Hepatocyte (in vitro differentiated cells): ENCODE results near the gene VWA1. TPM values are rescaled to one million over a fixed set of nuclear protein-coding genes. Genes with fewer than 3 reads are reported as not detected.
A peak's percentile ranks its signal among the peaks of the same experiment; 100 is the strongest.

ENCODE experiments used
- DNase-seq: peaks from one replicate; pipeline ENCODE4 v3.0.0-alpha.2; 2016; ENCODE audit warnings: low spot score
- H2AFZ ChIP-seq: fragments of 200-600 bp; sonication (generic); 2 replicates; pipeline ENCODE4 v1.6.0; 2016; ENCODE audit warnings: antibody characterized with exemption, mild to moderate bottlenecking
- H3K27ac ChIP-seq: fragments of 200-600 bp; sonication (generic); 2 replicates; pipeline ENCODE4 v1.5.1; 2016; ENCODE audit warnings: mild to moderate bottlenecking
- H3K27me3 ChIP-seq: fragments of 200-600 bp; sonication (generic); 2 replicates; pipeline ENCODE4 v1.6.1; 2016
- H3K36me3 ChIP-seq: fragments of 200-600 bp; sonication (generic); replicated peaks from 2 replicates; pipeline ENCODE4 v1.5.1; 2016; ENCODE audit warnings: low read depth; ENCODE audit not compliant: insufficient read depth
- H3K4me1 ChIP-seq: fragments of 200-600 bp; sonication (generic); 2 replicates; pipeline ENCODE4 v1.5.1; 2016; ENCODE audit warnings: mild to moderate bottlenecking, moderate library complexity; ENCODE audit not compliant: insufficient read depth
- H3K4me2 ChIP-seq: fragments of 200-600 bp; sonication (generic); 2 replicates; pipeline ENCODE4 v1.6.0; 2016
- H3K4me3 ChIP-seq: fragments of 200-600 bp; sonication (generic); 2 replicates; pipeline ENCODE4 v1.5.1; 2016; ENCODE audit warnings: mild to moderate bottlenecking
- H3K79me2 ChIP-seq: fragments of 200-600 bp; sonication (generic); 2 replicates; pipeline ENCODE4 v1.6.0; 2017; ENCODE audit warnings: mild to moderate bottlenecking
- H3K9me2 ChIP-seq: fragments of 200-600 bp; sonication (generic); replicated peaks from 2 replicates; pipeline ENCODE4 v1.6.0; 2017; ENCODE audit warnings: mild to moderate bottlenecking; ENCODE audit not compliant: insufficient read depth
- H3K9me3 ChIP-seq: fragments of 200-600 bp; sonication (generic); 2 replicates; pipeline ENCODE4 v1.5.1; 2016; ENCODE audit warnings: low read depth, mild to moderate bottlenecking
- H4K20me1 ChIP-seq: fragments of 200-600 bp; sonication (generic); 2 replicates; pipeline ENCODE4 v1.6.0; 2016; ENCODE audit warnings: mild to moderate bottlenecking; ENCODE audit not compliant: insufficient read depth, poor library complexity, severe bottlenecking
- CTCF ChIP-seq: fragments of 200-600 bp; sonication (generic); IDR thresholded peaks from 2 replicates; pipeline ENCODE4 v1.5.1; 2016; ENCODE audit warnings: antibody characterized with exemption, mild to moderate bottlenecking; ENCODE audit not compliant: poor library complexity
- EZH2 ChIP-seq: fragments of 200-600 bp; sonication (generic); IDR thresholded peaks from 2 replicates; pipeline ENCODE4 v1.6.1; 2016; ENCODE audit warnings: antibody characterized with exemption, mild to moderate bottlenecking, borderline replicate concordance
- EZH2phosphoT487 ChIP-seq: fragments of 200-600 bp; sonication (generic); IDR thresholded peaks from one replicate; pipeline ENCODE4 v1.6.1; 2018; ENCODE audit warnings: antibody characterized with exemption, mild to moderate bottlenecking, low read depth, moderate library complexity; ENCODE audit not compliant: unreplicated experiment, severe bottlenecking
- WGBS: methylation state at CpG from one replicate; pipeline ENCODE4 v1.1.6; 2016; ENCODE audit warnings: low lambda C conversion rate; ENCODE audit errors: missing lambda C conversion rate; 5-methylcytosine and 5-hydroxymethylcytosine counted together
- polyA plus RNA-seq: library from polyadenylated mRNA; unstranded; fragments of >200 nt; fragmentation: Nextera tagmentation; extraction: Ambion mirVana; gene quantifications from 2 replicates; pipeline ENCODE4 v1.2.1, GENCODE V29; 2016
- total RNA-seq: library from RNA; depleted of rRNA; stranded (reverse); fragments of >200 nt; gene quantifications from 2 replicates; pipeline ENCODE4 v1.2.3, GENCODE V29; 2014

The VWA1 gene
- total and polyA plus RNA-seq, 2 experiments from 2014 or later, result 37.7 to 114 TPM

- WGBS, result 93% methylated on average over 21 of the region's 21 CpGs
- TF ChIP-seq CTCF (no peak), EZH2phosphoT487 (no peak), EZH2 (no peak)
Observed at GRCh38 chr1:1419363-1419812, 16.1 kb upstream of the VWA1 start.

DNA sequence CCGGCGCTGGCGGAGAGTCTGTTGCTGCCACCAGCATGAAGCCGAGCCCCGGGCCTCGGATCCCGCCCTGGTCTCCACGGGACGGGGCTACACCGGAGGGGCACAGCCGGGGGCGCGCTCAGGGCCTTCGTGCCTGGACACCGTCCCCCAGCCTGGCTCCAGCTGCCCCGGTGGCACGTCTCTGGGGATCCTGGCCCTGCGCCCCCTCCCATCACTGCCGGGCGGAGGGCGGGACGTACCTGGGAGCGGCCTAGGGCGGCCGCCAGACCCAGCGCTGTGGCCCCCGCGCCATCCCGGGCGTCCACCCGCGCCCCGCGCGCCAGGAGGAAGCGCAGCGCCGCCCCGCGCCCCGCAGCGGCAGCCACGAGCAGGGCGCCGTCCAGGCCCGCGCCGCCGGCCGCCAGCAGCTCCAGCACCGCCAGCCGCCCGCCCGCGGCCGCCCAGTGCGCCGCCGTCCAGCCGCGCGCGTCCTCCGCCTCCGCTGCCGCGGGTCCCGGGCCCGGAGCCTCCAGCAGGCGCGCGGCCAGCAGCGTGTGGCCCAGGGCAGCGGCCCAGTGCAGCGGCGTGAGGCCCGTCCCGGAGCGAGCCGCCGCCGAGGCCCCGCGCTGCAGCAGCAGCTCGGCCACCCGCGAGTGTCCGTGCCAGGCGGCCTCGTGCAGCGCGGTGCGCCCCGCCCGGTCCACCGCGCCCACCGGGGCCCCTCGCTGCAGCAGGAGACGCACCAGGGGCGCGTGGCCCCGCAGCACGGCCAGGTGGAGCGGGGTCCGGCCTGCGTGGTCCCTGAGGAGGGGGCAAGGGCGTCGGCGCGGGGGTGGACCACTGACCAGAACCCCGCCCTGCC is 15.5 kb upstream of the VWA1 start:
- no peak overlapping the region for H3K4me3 ChIP-seq
- TF ChIP-seq EZH2, result no peak
- TF ChIP-seq CTCF, result no peak
- TF ChIP-seq EZH2phosphoT487, result no peak
- H3K27me3 ChIP-seq, result no peaks in the 10 kb centered on the region
- H3K9me2 ChIP-seq, result no peaks in the 10 kb centered on the region
- no peaks in the 10 kb centered on the region for H3K4me1 ChIP-seq
- peak overlapping the region; percentile 67 for H3K4me2 ChIP-seq
- H4K20me1 ChIP-seq, result no peaks in the 10 kb centered on the region
- no peaks in the 10 kb centered on the region for H3K36me3 ChIP-seq
- no peak for DNase-seq
- 70% methylated on average over 25 of the region's 112 CpGs for WGBS
- no peak overlapping the region for H3K27ac ChIP-seq
- H3K9me3 ChIP-seq, result no peaks in the 10 kb centered on the region
- H3K79me2 ChIP-seq, result no peaks in the 10 kb centered on the region
- no peak overlapping the region for H2AFZ ChIP-seq

More at GRCh38 chr1:1419363-1419812, 16.1 kb upstream of the VWA1 start:
- Histone ChIP-seq H3K4me3 (no peak overlapping the region), H3K9me2 (no peaks in the 10 kb centered on the region), H3K4me2 (peak overlapping the region; percentile 67), H3K36me3 (no peaks in the 10 kb centered on the region), H3K27me3 (no peaks in the 10 kb centered on the region), H4K20me1 (no peaks in the 10 kb centered on the region), H3K27ac (no peak overlapping the region), H3K9me3 (no peaks in the 10 kb centered on the region), H3K4me1 (no peaks in the 10 kb centered on the region), H3K79me2 (no peaks in the 10 kb centered on the region), H2AFZ (no peak overlapping the region)
- DNase-seq, result no peak

DNA sequence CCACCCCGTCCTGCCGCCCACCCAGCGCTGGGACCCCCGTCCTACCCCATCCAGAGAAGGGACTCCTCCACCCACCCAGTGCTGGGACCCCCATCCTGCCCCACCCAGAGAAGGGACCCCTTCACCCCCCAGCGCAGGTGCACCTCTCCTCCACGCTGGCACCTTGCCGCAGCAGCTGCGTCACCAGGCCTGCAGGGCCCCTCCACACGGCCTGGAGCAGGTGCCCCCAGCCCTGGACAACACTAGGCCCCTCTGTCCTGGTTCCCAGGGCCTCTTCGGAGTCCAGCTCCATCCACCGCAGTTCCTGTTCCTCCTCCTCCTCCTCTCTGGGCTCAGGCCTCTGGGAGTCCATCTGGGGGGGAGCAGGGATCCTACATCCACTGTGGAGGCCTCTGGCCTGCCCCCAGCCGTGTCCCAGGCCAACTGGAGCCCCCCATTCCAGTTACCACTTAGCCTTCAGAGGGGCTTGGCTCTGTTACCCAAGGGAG is 14.8 kb upstream of the VWA1 start:
- DNase-seq, result no peak
- no peaks in the 10 kb centered on the region for H3K36me3 ChIP-seq
- H3K4me1 ChIP-seq, result no peaks in the 10 kb centered on the region
- 91% methylated on average over 8 of the region's 12 CpGs for WGBS
- H3K9me3 ChIP-seq, result no peaks in the 10 kb centered on the region
- H3K27me3 ChIP-seq, result no peaks in the 10 kb centered on the region
- H3K4me2 ChIP-seq, result peak overlapping the region; percentile 51
- H3K27ac ChIP-seq, result no peak overlapping the region
- H3K4me3 ChIP-seq, result no peak overlapping the region
- no peak for TF ChIP-seq EZH2phosphoT487
- no peak for TF ChIP-seq CTCF
- no peak for TF ChIP-seq EZH2
- no peak overlapping the region for H2AFZ ChIP-seq
- H3K9me2 ChIP-seq, result no peaks in the 10 kb centered on the region
- H4K20me1 ChIP-seq, result no peaks in the 10 kb centered on the region
- no peaks in the 10 kb centered on the region for H3K79me2 ChIP-seq
